NB4 (cell line): ENCODE data around the gene DMP1.

Experiments
- CTCF ChIP-seq: IDR thresholded peaks from one replicate; pipeline ENCODE4 v1.5.1; 2012; ENCODE audit warnings: low read depth, low read length
- MAX ChIP-seq: IDR thresholded peaks from 2 replicates; pipeline ENCODE4 v1.6.1; 2011; ENCODE audit warnings: low read depth, low read length
- MYC ChIP-seq: IDR thresholded peaks from 2 replicates; pipeline ENCODE4 v1.6.1; 2011; ENCODE audit warnings: low read depth, low read length
- POLR2A ChIP-seq: IDR thresholded peaks from 2 replicates; pipeline ENCODE4 v1.6.1; 2011; ENCODE audit warnings: mild to moderate bottlenecking; ENCODE audit not compliant: insufficient read length; ENCODE audit errors: extremely low read depth

- TF ChIP-seq CTCF (no peak), POLR2A (no peak), MAX (no peak), MYC (no peak)
Measured at GRCh38 chr4:87608229-87608628, 41.9 kb upstream of the DMP1 start, which contains the start of gene DSPP.
